Natural killer cell (primary cell): ENCODE results near the gene METTL2A. TPM values are rescaled to one million over a fixed set of nuclear protein-coding genes. Genes with fewer than 3 reads are reported as not detected.
A peak's percentile ranks its signal among the peaks of the same experiment; 100 is the strongest.
"Not testable (repeated sequence)": the region's sequence is repeated elsewhere in the genome, so short reads cannot be mapped to it uniquely, and the experiment has no call there.

Experiments used
- ATAC-seq, 3 donors: fragments of 150-1000 bp in 2 of 3; fragments of 200-7000 bp in 1 of 3; cut with Tn5 transposase; 1 replicate in 1 of 3; 2 replicates in 2 of 3; pipeline ENCODE4 v1.10.0; 2021; ENCODE audit warnings: mild to moderate bottlenecking in 2 of 3, moderate library complexity in 2 of 3
- DNase-seq, 2 donors: peaks; one replicate each; pipeline versions ENCODE4 v3.0.0 to v3.0.0-alpha.2; 2013 to 2021; ENCODE audit warnings: mixed read lengths in 1 of 2
- H3K27ac ChIP-seq: one replicate; pipeline ENCODE4 v1.5.1; 2013; ENCODE audit warnings: mild to moderate bottlenecking, low read length
- H3K27me3 ChIP-seq: one replicate; pipeline ENCODE4 v1.6.1; 2013; ENCODE audit warnings: low read length; ENCODE audit not compliant: control insufficient read depth, insufficient read depth
- H3K36me3 ChIP-seq: one replicate; pipeline ENCODE4 v1.6.1; 2013; ENCODE audit warnings: low read length; ENCODE audit not compliant: control insufficient read depth, insufficient read depth
- H3K4me1 ChIP-seq: one replicate; pipeline ENCODE4 v1.6.1; 2013; ENCODE audit warnings: low read length; ENCODE audit not compliant: control insufficient read depth, insufficient read depth
- H3K4me3 ChIP-seq: one replicate; pipeline ENCODE4 v1.5.1; 2013; ENCODE audit warnings: low read length
- H3K9me3 ChIP-seq: one replicate; pipeline ENCODE4 v1.6.1; 2013; ENCODE audit warnings: low read length; ENCODE audit not compliant: control insufficient read depth, insufficient read depth
- H3K27ac Mint-ChIP-seq, 2 donors: one replicate each; pipeline ENCODE4 v1.8.0; 2022; ENCODE audit warnings: mild to moderate bottlenecking in 2 of 2, mixed read lengths in 2 of 2, moderate library complexity in 1 of 2
- H3K27me3 Mint-ChIP-seq, 2 donors: one replicate each; pipeline ENCODE4 v1.8.0; 2022; ENCODE audit warnings: low read depth in 2 of 2, mixed read lengths in 2 of 2
- H3K36me3 Mint-ChIP-seq: one replicate; pipeline ENCODE4 v1.8.0; 2022; ENCODE audit warnings: mixed read lengths
- H3K4me1 Mint-ChIP-seq, 2 donors: one replicate each; pipeline ENCODE4 v1.8.0; 2022; ENCODE audit warnings: mixed read lengths in 2 of 2
- H3K4me3 Mint-ChIP-seq: one replicate; pipeline ENCODE4 v1.8.0; 2022; ENCODE audit warnings: mild to moderate bottlenecking, moderate library complexity, mixed read lengths
- H3K9me3 Mint-ChIP-seq, 2 donors: one replicate each; pipeline ENCODE4 v1.8.0; 2022; ENCODE audit warnings: mixed read lengths in 2 of 2
- CTCF ChIP-seq: fragments of 200-600 bp; IDR thresholded peaks from one replicate; pipeline ENCODE4 v1.8.0; 2022; ENCODE audit warnings: antibody characterized with exemption
- WGBS: methylation state at CpG from one replicate; pipeline ENCODE4 v1.1.7; 2013; ENCODE audit warnings: missing lambda C conversion rate; ENCODE audit not compliant: insufficient coverage; 5-methylcytosine and 5-hydroxymethylcytosine counted together
- intact Hi-C: fragments of 100-400 bp; cut with micrococcal nuclease; formaldehyde crosslinking; loops from one replicate; pipeline ENCODE4 v1.14.2; 2022
- total RNA-seq, 4 donors: library from RNA; stranded (reverse); fragments of 120-200 nt in 1 of 4; gene quantifications; one replicate each; pipeline versions ENCODE4 v1.2.3 to v1.2.4, GENCODE V29; 2013 to 2022

The METTL2A gene
- total RNA-seq, 3 donors from 2014 or later (not counting 1 experiment from before 2014, with no cell fraction given), result 10.8 to 13.5 (median 11.5) TPM

- ATAC-seq, H3K27me3 ChIP-seq, H3K36me3 ChIP-seq, H3K27ac ChIP-seq, H3K27ac Mint-ChIP-seq, H3K27me3 Mint-ChIP-seq, H3K4me3 ChIP-seq, intact Hi-C loops, H3K9me3 ChIP-seq, H3K4me3 Mint-ChIP-seq, DNase-seq, H3K9me3 Mint-ChIP-seq, H3K36me3 Mint-ChIP-seq: not testable (repeated sequence)
- H3K4me1 ChIP-seq, result peaks cover 11% of the 10 kb centered on the region
- no CpG with 5 or more reads among the region's 2 CpGs for WGBS
- peaks cover 18% of the 10 kb centered on the region in 2 donors for H3K4me1 Mint-ChIP-seq
Measured at GRCh38 chr17:62426214-62426613, 2.5 kb downstream of the METTL2A start.

- 96% methylated on average over 3 of the region's 4 CpGs for WGBS
- H3K9me3 Mint-ChIP-seq, result not testable (repeated sequence)
Measured at GRCh38 chr17:62435251-62435650, 11.6 kb downstream of the METTL2A start.

GRCh38 chr17:62441181-62441580 lies 17.5 kb downstream of the METTL2A start:
- peaks cover 24% of the 10 kb centered on the region for H3K36me3 ChIP-seq
- intact Hi-C loops, H3K9me3 Mint-ChIP-seq: not testable (repeated sequence)

More at GRCh38 chr17:62435251-62435650, 11.6 kb downstream of the METTL2A start:
- H3K4me3 ChIP-seq, H3K9me3 ChIP-seq, H3K27ac Mint-ChIP-seq, ATAC-seq, H3K36me3 ChIP-seq, H3K27me3 Mint-ChIP-seq, H3K27me3 ChIP-seq, H3K4me3 Mint-ChIP-seq, H3K27ac ChIP-seq, H3K36me3 Mint-ChIP-seq, H3K4me1 ChIP-seq, intact Hi-C loops, H3K4me1 Mint-ChIP-seq, DNase-seq: not testable (repeated sequence)

GRCh38 chr17:62444063-62444462 lies 20.4 kb downstream of the METTL2A start:
- 94% methylated on average over 3 of the region's 4 CpGs for WGBS
- intact Hi-C loops, result no loop called here
- Histone ChIP-seq H3K9me3 (no peaks in the 10 kb centered on the region), H3K27me3 (no peaks in the 10 kb centered on the region), H3K36me3 (peaks cover 36% of the 10 kb centered on the region), H3K4me3 (no peak overlapping the region), H3K27ac (no peak overlapping the region), H3K4me1 (no peaks in the 10 kb centered on the region)
- ATAC-seq (no peak), DNase-seq (no peak)
- no peaks in the 10 kb centered on the region for H3K27me3 Mint-ChIP-seq
- H3K27ac Mint-ChIP-seq, result no peak overlapping the region
- H3K36me3 Mint-ChIP-seq, result peaks cover 6% of the 10 kb centered on the region
- H3K9me3 Mint-ChIP-seq, result no peaks in the 10 kb centered on the region
- H3K4me1 Mint-ChIP-seq, result no peaks in the 10 kb centered on the region
- H3K4me3 Mint-ChIP-seq, result no peak overlapping the region
- TF ChIP-seq CTCF, result no peak

More at GRCh38 chr17:62441181-62441580, 17.5 kb downstream of the METTL2A start:
- WGBS, result 99% methylated on average over 6 of the region's 6 CpGs
- not testable (repeated sequence) for H3K27ac Mint-ChIP-seq, H3K4me3 Mint-ChIP-seq, H3K4me3 ChIP-seq, H3K27ac ChIP-seq, H3K9me3 ChIP-seq, H3K36me3 Mint-ChIP-seq, DNase-seq, H3K27me3 Mint-ChIP-seq, ATAC-seq, H3K27me3 ChIP-seq, H3K4me1 Mint-ChIP-seq, H3K4me1 ChIP-seq

GRCh38 chr17:62445791-62446190 lies 22.1 kb downstream of the METTL2A start:
- H3K9me3 ChIP-seq, intact Hi-C loops, H3K4me3 ChIP-seq, ATAC-seq, H3K27me3 Mint-ChIP-seq, H3K4me1 ChIP-seq, H3K4me1 Mint-ChIP-seq, DNase-seq, H3K4me3 Mint-ChIP-seq, H3K27ac ChIP-seq, H3K36me3 Mint-ChIP-seq, H3K9me3 Mint-ChIP-seq, H3K27me3 ChIP-seq, H3K27ac Mint-ChIP-seq: not testable (repeated sequence)
- 94% methylated on average over 3 of the region's 4 CpGs for WGBS
- H3K36me3 ChIP-seq, result peaks cover 33% of the 10 kb centered on the region

GRCh38 chr17:62452195-62452594 lies 28.5 kb downstream of the METTL2A start:
- peaks cover 12% of the 10 kb centered on the region for H3K36me3 ChIP-seq
- H3K4me3 ChIP-seq, H3K9me3 Mint-ChIP-seq, H3K9me3 ChIP-seq, H3K27ac Mint-ChIP-seq, H3K27me3 Mint-ChIP-seq, H3K4me3 Mint-ChIP-seq, DNase-seq, intact Hi-C loops, ATAC-seq, H3K27ac ChIP-seq, H3K36me3 Mint-ChIP-seq, H3K27me3 ChIP-seq: not testable (repeated sequence)
- H3K4me1 ChIP-seq, result peaks cover 31% of the 10 kb centered on the region
- H3K4me1 Mint-ChIP-seq, result peaks cover 14 to 18% of the 10 kb centered on the region in 2 donors
- WGBS, result 94% methylated on average over 3 of the region's 4 CpGs

GRCh38 chr17:62453041-62453440 lies 29.3 kb downstream of the METTL2A start:
- H3K36me3 ChIP-seq, intact Hi-C loops, H3K27ac ChIP-seq, H3K9me3 ChIP-seq, H3K27me3 Mint-ChIP-seq, H3K27me3 ChIP-seq, DNase-seq, H3K36me3 Mint-ChIP-seq, ATAC-seq, H3K4me3 Mint-ChIP-seq, H3K4me3 ChIP-seq, H3K9me3 Mint-ChIP-seq: not testable (repeated sequence)
- peaks cover 14 to 18% of the 10 kb centered on the region in 2 donors for H3K4me1 Mint-ChIP-seq
- WGBS, result 89% methylated on average over 3 of the region's 5 CpGs
- peak overlapping the region in 1 of 2 donors; percentile 40 for H3K27ac Mint-ChIP-seq
- peaks cover 31% of the 10 kb centered on the region for H3K4me1 ChIP-seq
